D721Med (cell line): ENCODE measurements around the gene TNNI2.

Experiments used
- DNase-seq: peaks from one replicate; pipeline ENCODE4 v3.0.0; 2011; ENCODE audit warnings: low spot score; ENCODE audit not compliant: insufficient read length
- FAIRE-seq: peaks from 2 replicates; lab custom pipeline; 2011; peaks lifted over from hg19 to GRCh38; lab: Jason Lieb, UNC
- TF ChIP-seq, protein P1 (sequence below): IDR thresholded peaks from 2 replicates; pipeline ENCODE4 v1.5.1; 2012; ENCODE audit warnings: mild to moderate bottlenecking, control low read depth; ENCODE audit not compliant: insufficient read depth; ENCODE audit errors: missing control alignments

Gene TNNI2

DNA sequence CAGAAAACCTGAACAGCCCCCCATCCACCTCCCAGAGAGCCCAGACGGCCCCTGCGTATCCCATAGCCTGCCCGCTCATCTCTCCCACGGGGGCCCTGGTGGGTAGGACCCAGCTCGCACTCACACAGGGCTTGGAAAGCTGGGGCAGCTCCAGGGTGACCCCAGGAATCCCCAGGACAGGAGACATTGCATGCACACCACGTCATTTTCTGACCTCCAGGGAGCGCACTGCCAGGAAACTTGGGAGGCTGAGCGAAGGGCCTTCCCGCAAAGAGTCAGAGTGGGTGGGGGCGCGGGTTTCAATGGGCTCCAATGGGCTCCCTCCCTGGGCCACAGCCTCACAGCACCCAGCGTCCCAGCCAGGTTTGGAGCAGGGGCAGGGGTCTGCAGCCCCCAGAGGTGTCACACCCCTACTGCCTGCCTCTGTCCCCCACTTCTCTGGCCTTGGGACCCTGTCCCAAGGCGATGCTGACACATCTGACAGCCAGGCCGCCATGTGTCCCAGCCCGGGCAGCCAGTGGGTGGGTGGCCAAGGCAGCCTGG lies 12.2 kb upstream of the TNNI2 start:
- TF ChIP-seq, protein P1, sequence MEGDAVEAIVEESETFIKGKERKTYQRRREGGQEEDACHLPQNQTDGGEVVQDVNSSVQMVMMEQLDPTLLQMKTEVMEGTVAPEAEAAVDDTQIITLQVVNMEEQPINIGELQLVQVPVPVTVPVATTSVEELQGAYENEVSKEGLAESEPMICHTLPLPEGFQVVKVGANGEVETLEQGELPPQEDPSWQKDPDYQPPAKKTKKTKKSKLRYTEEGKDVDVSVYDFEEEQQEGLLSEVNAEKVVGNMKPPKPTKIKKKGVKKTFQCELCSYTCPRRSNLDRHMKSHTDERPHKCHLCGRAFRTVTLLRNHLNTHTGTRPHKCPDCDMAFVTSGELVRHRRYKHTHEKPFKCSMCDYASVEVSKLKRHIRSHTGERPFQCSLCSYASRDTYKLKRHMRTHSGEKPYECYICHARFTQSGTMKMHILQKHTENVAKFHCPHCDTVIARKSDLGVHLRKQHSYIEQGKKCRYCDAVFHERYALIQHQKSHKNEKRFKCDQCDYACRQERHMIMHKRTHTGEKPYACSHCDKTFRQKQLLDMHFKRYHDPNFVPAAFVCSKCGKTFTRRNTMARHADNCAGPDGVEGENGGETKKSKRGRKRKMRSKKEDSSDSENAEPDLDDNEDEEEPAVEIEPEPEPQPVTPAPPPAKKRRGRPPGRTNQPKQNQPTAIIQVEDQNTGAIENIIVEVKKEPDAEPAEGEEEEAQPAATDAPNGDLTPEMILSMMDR, result peak; percentile 18
- FAIRE-seq, result no peak
- no peak for DNase-seq

DNA sequence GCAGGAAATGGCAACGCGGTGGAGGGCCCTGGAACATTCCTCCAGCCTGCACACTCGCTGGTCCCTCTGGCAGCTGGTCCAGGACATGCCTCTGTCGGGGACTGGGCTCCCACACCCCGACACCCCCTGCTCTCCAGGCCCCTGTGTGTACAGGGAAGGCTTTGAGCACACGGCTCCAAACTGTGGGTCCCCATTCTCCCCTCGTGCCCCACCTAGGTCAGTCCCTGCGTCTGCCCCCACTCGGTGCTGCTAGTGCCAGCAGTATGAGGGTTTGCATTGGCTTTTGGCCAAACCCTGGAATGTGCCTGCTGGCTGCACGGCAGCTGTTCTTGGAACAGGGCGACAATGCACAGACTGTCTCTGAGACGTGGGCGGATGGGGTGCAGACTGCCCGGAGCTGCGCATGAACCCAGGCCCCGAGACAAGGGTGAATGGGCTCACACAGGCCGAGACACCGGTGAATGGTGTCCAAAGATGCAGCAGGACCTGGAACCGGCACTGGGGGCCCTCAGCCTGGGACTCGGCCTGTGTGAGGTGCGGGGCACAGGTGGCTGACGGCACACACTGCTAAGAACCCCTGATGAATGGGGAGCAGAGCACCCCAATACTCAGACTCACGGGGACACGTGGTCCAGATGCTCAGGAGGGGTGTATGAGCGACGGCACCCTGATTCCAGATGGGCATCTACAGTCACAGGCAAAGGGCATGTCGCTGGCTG lies 11.5 kb upstream of the TNNI2 start:
- TF ChIP-seq, protein P1, result no peak
- FAIRE-seq, result no peak
- DNase-seq, result no peak

DNA sequence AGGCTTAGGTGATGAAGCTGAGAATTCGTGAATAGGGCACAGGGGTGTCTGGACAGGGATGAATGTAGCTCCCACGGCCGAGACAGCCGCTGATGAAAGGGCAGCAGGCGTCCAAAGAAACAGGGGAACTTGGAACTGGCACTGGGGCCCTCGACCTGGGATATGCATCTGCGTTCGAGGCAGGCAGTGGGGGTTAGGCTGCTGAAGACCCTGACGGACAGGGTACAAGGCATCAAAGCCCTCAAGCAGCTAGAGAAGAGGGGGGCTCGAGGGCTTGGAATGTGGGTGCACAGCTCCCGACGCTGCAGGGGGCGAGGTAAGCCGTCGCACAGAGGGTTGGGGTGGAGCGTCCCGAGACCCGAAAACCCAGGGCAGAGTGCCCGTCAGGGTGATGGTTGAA lies 10.8 kb upstream of the TNNI2 start:
- TF ChIP-seq, protein P1, result no peak
- DNase-seq, result no peak
- FAIRE-seq, result no peak

DNA sequence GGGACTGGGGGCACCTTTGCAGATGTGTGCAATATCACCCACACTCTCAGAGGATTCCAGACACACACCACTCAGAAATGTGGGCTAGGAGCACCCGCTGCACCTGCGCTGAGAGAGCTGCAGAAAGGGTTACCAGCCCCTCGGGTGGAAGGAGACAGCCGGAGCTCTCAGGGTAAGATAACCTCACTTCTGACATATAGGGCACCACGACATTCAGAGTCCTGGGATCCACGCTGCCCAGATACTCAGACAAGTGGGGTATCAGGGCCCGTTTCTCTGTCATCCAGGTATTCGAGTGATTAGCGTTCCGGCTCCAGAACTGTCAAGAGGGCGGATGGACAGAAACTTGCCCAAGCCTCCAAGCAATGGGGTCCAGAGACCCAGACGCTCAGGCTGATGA lies 10.2 kb upstream of the TNNI2 start:
- no peak for DNase-seq
- no peak for FAIRE-seq
- TF ChIP-seq, protein P1, result no peak

DNA sequence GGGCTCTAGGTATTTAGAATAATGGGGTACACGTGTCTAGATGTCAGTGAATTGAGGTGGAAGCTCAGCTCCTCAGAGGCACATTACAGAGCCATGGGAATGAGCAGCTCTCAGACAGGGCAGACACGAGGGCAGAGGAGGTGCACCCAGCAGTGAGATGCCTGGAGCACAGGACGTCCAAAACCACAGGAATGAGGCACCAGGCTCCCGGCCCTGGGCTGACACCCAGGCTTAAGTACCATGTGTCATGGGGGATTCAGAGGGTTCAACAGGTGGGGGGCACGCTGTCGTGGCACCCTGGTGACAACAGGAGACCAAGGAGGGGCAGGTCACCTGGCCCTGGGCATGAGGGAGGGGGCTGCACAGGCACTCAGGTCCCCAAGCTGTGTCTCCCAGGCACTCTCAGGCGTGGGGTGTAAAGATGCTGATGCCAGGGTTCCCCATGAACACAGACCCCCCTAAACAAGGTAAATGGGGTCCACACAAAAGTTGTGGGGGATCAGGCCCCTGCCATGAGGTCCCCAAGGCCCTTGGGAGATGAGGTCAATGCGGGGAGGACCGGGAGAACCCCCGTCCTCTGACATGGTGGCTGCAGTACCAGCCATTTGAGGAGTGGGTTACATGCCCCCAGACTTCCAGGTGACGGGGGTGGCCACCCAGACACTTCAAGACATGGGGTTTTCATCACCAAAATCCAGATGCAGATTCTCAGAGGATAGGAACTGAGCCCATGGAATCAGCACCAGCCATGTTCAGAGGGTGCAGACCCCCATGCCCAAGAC lies 9.6 kb upstream of the TNNI2 start:
- FAIRE-seq, result no peak
- DNase-seq, result no peak
- TF ChIP-seq, protein P1, result no peak

DNA sequence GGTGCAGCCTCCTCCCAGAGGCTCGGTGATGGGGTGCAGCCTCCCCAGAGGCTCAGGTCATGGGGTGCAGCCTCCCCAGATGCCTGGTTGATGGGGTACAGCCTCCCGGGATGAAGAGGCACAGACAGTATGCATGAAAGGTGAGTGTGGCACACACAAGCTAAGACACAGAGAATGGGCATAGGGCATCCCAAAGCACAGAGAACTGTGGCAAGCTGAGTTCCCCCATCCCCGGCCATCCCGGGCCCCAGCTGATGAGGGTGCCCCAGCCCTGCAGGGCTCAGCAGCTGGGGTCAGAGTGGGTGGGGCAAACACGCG lies 8.8 kb upstream of the TNNI2 start:
- DNase-seq (no peak), FAIRE-seq (no peak)
- TF ChIP-seq, protein P1, result no peak
